Erythroblast (primary cell): Measurements from ENCODE around the gene MAT2B.

Experiments
- GATA1 ChIP-seq: IDR thresholded peaks from 2 replicates; pipeline ENCODE4 v1.6.1; 2011; ENCODE audit warnings: low read depth, mild to moderate bottlenecking, control low read depth, low read length, moderate library complexity
- POLR2A ChIP-seq: IDR thresholded peaks from 2 replicates; pipeline ENCODE4 v1.6.1; 2011; ENCODE audit warnings: mild to moderate bottlenecking, low read length

- TF ChIP-seq POLR2A (no peak), GATA1 (no peak)
These were observed 46.5 kb upstream of the MAT2B start for GRCh38 chr5:163458778-163459385.
